Thyroid gland (tissue), 4 donors: ENCODE results near the gene ERVH48-1. TPM values are rescaled to one million over a fixed set of nuclear protein-coding genes. Genes with fewer than 3 reads are reported as not detected.
A peak's percentile ranks its signal among the peaks of the same experiment; 100 is the strongest.
"Not testable (repeated sequence)": the region's sequence is repeated elsewhere in the genome, so short reads cannot be mapped to it uniquely, and the experiment has no call there.

Source experiments
- DNase-seq, 2 donors: peaks; one replicate each; pipeline ENCODE4 v3.0.0-alpha.2; 2019
- H3K27ac ChIP-seq, 3 donors: fragments of 200-600 bp; sonication (generic); 1 replicate in 2 of 3; 2 replicates in 1 of 3; pipeline ENCODE4 v1.5.1; 2016 to 2019; ENCODE audit warnings: mild to moderate bottlenecking in 1 of 3, moderate library complexity in 1 of 3
- H3K27me3 ChIP-seq: fragments of 200-600 bp; sonication (generic); one replicate; pipeline ENCODE4 v1.5.1; 2019
- H3K36me3 ChIP-seq, 2 donors: fragments of 200-600 bp; sonication (generic); one replicate each; pipeline ENCODE4 v1.5.1; 2016 to 2019
- H3K4me1 ChIP-seq, 2 donors: fragments of 200-600 bp; sonication (generic); one replicate each; pipeline ENCODE4 v1.5.1; 2017 to 2019
- H3K4me3 ChIP-seq, 3 donors: fragments of 200-600 bp; sonication (generic); replicated peaks in 1 of 3; 1 replicate in 2 of 3; 2 replicates in 1 of 3; pipeline ENCODE4 v1.5.1; 2016; ENCODE audit warnings: mild to moderate bottlenecking in 1 of 3
- H3K9me3 ChIP-seq: fragments of 200-600 bp; sonication (generic); one replicate; pipeline ENCODE4 v1.5.1; 2017
- POLR2A ChIP-seq, 2 donors: fragments of 450-650 bp; IDR thresholded peaks; one replicate each; pipeline ENCODE4 v1.6.1; 2017; ENCODE audit warnings: antibody characterized with exemption in 2 of 2, mild to moderate bottlenecking in 2 of 2, moderate library complexity in 1 of 2
- WGBS, 2 donors: methylation state at CpG; one replicate each; pipeline ENCODE4 v1.1.5; 2017; 5-methylcytosine and 5-hydroxymethylcytosine counted together
- intact Hi-C: fragments of 100-400 bp; cut with DNase I; formaldehyde crosslinking; loops from one replicate; pipeline ENCODE4 v1.15.1; 2023
- total RNA-seq, 4 donors: library from RNA; depleted of rRNA; stranded (reverse); fragments of >200 nt; gene quantifications; one replicate each; pipeline ENCODE4 v1.2.3, GENCODE V29; 2016
- TF ChIP-seq, protein P1 (sequence below), 6 experiments: fragments of 200-600 bp in 3 of 6; fragments of 450-650 bp in 3 of 6; sonication (generic) in 3 of 6; IDR thresholded peaks; one replicate each; pipeline ENCODE4 v1.5.1; 2016 to 2019; ENCODE audit warnings: antibody characterized with exemption in 6 of 6, mild to moderate bottlenecking in 2 of 6, inconsistent platforms in 1 of 6, moderate library complexity in 1 of 6

The ERVH48-1 gene
- total RNA-seq, 4 donors from 2014 or later: 0.22 to 0.42 TPM; not detected in 2

DNA sequence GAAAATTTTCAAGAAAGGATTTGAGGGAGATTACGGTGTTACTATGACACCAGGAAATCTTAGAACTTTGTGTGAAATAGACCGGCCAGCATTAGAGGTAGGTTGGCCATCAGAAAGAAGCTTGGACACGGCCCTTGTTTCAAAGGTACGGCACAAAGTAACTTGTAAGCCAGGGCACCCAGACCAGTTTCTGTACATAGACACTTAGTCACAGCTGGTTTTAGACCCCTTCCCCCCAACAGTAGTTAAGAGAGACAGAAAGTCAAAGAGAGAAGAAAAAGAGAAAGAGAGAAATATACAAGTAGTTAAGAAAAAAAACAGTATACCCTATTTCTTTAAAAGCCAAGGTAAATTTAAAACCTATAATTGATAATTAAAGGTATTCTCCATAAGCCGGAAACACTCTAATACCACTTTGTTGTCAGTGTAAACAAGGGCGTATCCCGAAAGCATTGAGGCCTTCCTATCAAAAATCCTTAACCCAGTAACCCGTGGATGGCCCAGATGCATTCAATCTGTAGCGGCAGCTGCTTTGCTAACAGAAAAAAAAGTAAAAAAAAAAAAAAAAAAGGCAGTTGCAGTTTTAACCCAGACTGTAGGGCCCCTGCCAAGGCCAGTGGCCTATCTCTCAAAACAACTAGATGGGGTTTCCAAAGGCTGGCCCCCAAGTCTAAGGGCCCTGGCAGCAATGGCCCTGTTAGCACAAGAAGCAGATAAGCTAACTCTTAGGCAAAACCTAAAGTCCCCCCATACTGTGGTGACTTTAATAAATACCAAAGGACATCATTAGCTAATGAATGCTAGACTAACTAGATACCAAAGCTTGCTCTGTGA lies 7.9 kb upstream of the ERVH48-1 start:
- H3K4me3 ChIP-seq: not testable (repeated sequence)
- Histone ChIP-seq H3K27ac (peak overlapping the region; percentile 63 to 86 (median 63)), H3K4me1 (peaks cover 3 to 12% of the 10 kb centered on the region in 2 donors)

DNA sequence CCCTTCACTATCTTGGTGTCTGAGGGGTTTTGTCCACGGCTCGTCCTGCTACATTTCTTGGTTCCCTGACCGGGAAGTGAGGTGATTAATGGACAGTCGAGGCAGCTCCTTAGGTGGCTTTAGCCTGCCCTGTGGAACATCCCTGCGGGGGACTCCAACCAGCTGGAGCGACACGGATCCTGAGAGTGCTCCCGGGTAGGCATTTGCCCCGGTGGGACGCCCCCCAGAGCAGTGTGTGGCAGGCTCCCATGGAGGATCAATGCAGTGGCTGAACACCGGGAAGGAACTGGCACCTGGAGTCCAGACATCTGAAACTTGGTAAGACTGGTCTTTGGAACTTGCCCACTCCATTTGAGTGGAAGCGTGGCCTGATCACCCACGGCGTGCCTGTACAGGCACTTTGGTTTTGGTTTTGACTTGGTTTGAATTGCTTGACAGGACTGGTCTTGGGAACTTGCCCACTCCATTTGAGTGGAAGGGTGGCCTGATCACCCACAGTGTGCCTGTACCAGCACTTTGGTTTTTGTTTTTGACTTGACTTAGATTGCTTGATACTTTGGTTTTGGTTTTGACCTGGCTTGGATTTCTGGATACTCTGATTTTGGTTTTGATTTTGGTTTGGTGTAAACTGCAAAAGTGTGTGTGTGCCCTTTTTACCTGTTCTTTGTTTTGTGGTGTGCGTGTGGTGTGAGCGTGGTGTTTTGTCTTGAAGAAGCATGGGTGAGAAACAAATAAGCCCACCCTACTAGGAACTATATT lies 7.1 kb upstream of the ERVH48-1 start:
- peak; percentile 51 to 53 for DNase-seq
- H3K9me3 ChIP-seq, intact Hi-C loops, H3K36me3 ChIP-seq, H3K4me3 ChIP-seq, H3K27me3 ChIP-seq: not testable (repeated sequence)
- Histone ChIP-seq H3K4me1 (peaks cover 3 to 12% of the 10 kb centered on the region in 2 donors), H3K27ac (peak overlapping the region; percentile 63 to 86 (median 63))
- 76 to 78% methylated on average over 9 to 14 of the region's 16 CpGs for WGBS, 2 donors

More for the DNA sequence above, 7.9 kb upstream of the ERVH48-1 start:
- WGBS, 2 donors: 60 to 63% methylated on average over 8 to 9 of the region's 9 CpGs
- DNase-seq: peak; percentile 36 to 46
- intact Hi-C loops, H3K9me3 ChIP-seq, H3K36me3 ChIP-seq, H3K27me3 ChIP-seq: not testable (repeated sequence)

DNA sequence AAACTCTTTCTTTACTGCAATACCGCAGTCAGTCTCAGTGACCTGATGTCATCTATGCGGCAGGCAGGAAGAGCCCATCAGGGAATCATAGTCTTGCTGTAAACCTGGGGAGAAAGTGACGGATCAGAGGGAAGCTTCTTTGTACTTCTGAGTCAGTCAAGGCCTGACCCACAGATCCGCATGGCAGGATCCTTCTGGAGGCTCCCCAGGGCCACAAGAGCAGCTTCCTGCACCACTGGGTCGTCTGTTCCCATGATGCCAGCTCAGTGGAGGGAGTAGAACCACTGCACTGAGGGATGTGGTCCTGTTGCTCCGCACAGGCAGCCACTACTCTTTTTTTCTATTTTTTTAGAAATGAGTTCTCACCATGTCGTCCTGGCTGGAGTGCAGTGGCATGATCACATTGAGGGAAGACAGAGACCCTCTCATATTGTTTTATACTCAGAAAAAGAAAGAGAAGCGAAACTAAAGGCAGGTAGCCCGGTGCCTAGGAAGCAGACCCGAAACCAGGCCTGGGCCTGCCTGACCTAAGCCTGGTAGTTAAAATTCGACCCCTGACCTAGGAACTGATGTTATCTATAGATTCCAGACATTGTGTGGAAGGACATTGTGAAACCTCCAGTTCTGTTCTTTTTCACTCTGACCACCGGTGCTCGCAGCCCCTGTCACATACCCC lies 6.3 kb upstream of the ERVH48-1 start:
- intact Hi-C loops: no loop called here
- TF ChIP-seq POLR2A (IDR thresholded peaks at IDR 0.05): no peak
- TF ChIP-seq, protein P1, sequence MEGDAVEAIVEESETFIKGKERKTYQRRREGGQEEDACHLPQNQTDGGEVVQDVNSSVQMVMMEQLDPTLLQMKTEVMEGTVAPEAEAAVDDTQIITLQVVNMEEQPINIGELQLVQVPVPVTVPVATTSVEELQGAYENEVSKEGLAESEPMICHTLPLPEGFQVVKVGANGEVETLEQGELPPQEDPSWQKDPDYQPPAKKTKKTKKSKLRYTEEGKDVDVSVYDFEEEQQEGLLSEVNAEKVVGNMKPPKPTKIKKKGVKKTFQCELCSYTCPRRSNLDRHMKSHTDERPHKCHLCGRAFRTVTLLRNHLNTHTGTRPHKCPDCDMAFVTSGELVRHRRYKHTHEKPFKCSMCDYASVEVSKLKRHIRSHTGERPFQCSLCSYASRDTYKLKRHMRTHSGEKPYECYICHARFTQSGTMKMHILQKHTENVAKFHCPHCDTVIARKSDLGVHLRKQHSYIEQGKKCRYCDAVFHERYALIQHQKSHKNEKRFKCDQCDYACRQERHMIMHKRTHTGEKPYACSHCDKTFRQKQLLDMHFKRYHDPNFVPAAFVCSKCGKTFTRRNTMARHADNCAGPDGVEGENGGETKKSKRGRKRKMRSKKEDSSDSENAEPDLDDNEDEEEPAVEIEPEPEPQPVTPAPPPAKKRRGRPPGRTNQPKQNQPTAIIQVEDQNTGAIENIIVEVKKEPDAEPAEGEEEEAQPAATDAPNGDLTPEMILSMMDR (IDR thresholded peaks at IDR 0.05): no peak
- H3K27me3 ChIP-seq: no peaks in the 10 kb centered on the region
- 88% methylated on average over 13 of the region's 13 CpGs for WGBS, 2 donors
- H3K4me1 ChIP-seq: peaks cover 3 to 12% of the 10 kb centered on the region in 2 donors
- H3K9me3 ChIP-seq: no peaks in the 10 kb centered on the region
- DNase-seq: no peak
- peak overlapping the region in 1 of 3 donors; percentile 63 for H3K27ac ChIP-seq
- H3K36me3 ChIP-seq: no peaks in the 10 kb centered on the region
- no peak overlapping the region for H3K4me3 ChIP-seq

DNA sequence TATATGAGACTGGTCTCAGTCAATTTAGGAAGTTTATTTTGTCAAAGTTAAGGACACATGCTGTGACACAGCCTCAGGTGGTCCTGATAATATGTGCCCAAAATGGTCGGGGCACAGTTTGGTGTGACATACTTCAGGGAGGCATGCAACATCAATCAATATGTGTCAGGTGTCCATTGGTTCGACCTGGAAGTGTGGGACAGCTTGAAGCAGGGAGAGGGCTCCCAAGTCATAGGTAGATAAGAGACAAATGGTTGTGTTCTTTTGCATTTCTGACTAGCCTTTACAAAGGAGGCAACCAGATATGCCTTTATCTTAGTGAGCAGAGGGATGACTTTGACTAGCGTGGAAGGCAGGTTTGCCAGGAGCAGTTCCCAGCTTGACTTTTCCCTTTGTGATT lies 4.5 kb upstream of the ERVH48-1 start:
- Histone ChIP-seq H3K4me1 (peaks cover 3 to 12% of the 10 kb centered on the region in 2 donors), H3K27ac (no peak overlapping the region), H3K27me3 (no peaks in the 10 kb centered on the region), H3K9me3 (no peaks in the 10 kb centered on the region), H3K4me3 (no peak overlapping the region), H3K36me3 (no peaks in the 10 kb centered on the region)
- TF ChIP-seq, protein P1 (IDR thresholded peaks at IDR 0.05): no peak
- no peak for TF ChIP-seq POLR2A (IDR thresholded peaks at IDR 0.05)
- DNase-seq: no peak
- WGBS, 2 donors: 71 to 78% methylated on average over 3 of the region's 3 CpGs
- intact Hi-C loops: loop anchor here (10.0 kb wide), 1 partner anchor 85 kb away; no protein-coding TSS in a partner anchor

DNA sequence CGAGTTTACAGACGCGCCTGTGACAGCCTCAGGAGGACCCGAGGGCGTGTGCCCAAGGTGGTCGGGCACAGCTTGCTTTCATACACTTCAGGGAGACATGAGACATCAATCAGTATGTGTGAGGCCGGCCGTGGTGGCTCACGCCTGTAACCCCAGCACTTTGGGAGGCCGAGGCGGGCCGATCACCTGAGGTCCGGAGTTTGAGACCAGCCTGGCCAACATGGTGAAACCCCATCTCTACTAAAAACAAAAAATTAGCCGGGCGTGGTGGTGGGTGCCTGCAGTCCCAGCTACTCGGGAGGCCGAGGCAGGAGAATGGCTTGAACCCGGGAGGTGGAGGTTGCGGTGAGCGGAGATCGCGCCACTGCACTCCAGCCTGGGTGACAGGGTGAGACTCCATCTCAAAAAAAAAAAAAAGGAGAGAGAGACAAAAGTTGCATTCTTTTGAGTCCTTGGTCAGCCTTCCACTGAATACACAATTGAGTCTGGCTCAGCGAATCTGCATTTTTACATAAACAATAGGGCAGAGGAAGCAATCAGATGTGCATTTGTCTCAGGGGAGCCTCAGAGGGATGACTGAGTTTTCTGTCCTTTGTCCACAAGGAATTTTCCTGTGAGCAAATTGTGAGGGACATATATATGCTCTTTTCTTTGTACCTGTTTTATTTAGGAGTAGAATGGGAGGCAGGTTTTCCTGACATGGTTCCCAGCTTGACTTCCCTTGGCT lies 2.2 kb upstream of the ERVH48-1 start:
- not testable (repeated sequence) for H3K9me3 ChIP-seq, H3K27ac ChIP-seq, H3K4me3 ChIP-seq, DNase-seq, H3K27me3 ChIP-seq, H3K36me3 ChIP-seq
- peaks cover 8 to 10% of the 10 kb centered on the region in 2 donors for H3K4me1 ChIP-seq
- WGBS, 2 donors: 88 to 91% methylated on average over 14 to 23 of the region's 23 CpGs
- intact Hi-C loops: loop anchor here (10.0 kb wide), 1 partner anchor 87 kb away; no protein-coding TSS in a partner anchor

DNA sequence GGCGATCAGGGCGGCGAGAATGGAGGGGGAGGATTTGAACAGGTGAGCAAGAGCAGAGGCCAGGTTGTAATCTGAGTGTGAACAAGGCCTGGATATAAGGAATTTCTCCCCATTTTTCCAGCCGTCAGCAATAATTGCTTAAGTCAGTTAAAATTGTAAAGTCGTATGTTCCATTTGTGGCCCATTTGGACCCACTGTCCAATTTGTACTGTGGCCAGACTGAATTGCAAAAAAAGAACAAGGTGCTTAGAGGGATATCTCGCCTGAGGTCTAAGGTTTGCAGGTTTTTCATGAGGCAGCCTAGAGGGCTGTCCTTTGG lies 1.0 kb downstream of the ERVH48-1 start:
- H3K27me3 ChIP-seq: no peaks in the 10 kb centered on the region
- H3K4me1 ChIP-seq: peaks cover 5 to 6% of the 10 kb centered on the region in 2 donors
- WGBS, 2 donors: 91 to 92% methylated on average over 6 of the region's 6 CpGs
- no peak for TF ChIP-seq POLR2A (IDR thresholded peaks at IDR 0.05)
- TF ChIP-seq, protein P1 (IDR thresholded peaks at IDR 0.05): no peak
- no peaks in the 10 kb centered on the region for H3K9me3 ChIP-seq
- intact Hi-C loops: loop anchor here (10.0 kb wide), 1 partner anchor 90 kb away; no protein-coding TSS in a partner anchor
- no peak for DNase-seq
- H3K27ac ChIP-seq: no peak overlapping the region
- no peaks in the 10 kb centered on the region for H3K36me3 ChIP-seq
- no peak overlapping the region for H3K4me3 ChIP-seq
